Tibial artery (tissue), 4 donors: Measurements from ENCODE around the gene ANP32B.
A peak's percentile ranks its signal among the peaks of the same experiment; 100 is the strongest.

ENCODE experiments used
- DNase-seq, 2 donors: peaks; one replicate each; pipeline ENCODE4 v3.0.0-alpha.2; 2019
- H3K27ac ChIP-seq, 2 donors: fragments of 200-600 bp; sonication (generic) in 1 of 2; 1 replicate in 1 of 2; 2 replicates in 1 of 2; pipeline ENCODE4 v1.5.1; 2018 to 2019; ENCODE audit warnings: mild to moderate bottlenecking in 1 of 2
- H3K27me3 ChIP-seq, 2 donors: fragments of 200-600 bp; sonication (generic) in 1 of 2; one replicate each; pipeline versions ENCODE4 v1.5.1 to v1.6.0; 2016 to 2019
- H3K36me3 ChIP-seq, 3 donors: fragments of 200-600 bp; sonication (generic) in 2 of 3; one replicate each; pipeline ENCODE4 v1.5.1; 2016 to 2019; ENCODE audit warnings: mild to moderate bottlenecking in 2 of 3
- H3K4me1 ChIP-seq, 4 donors: fragments of 200-600 bp; sonication (generic) in 2 of 4; 1 replicate in 3 of 4; 2 replicates in 1 of 4; pipeline ENCODE4 v1.5.1; 2016 to 2019
- H3K4me3 ChIP-seq, 2 donors: fragments of 200-600 bp; sonication (generic) in 1 of 2; 1 replicate in 1 of 2; 2 replicates in 1 of 2; pipeline ENCODE4 v1.5.1; 2018 to 2019; ENCODE audit warnings: mild to moderate bottlenecking in 2 of 2
- H3K9me3 ChIP-seq, 3 donors: fragments of 200-600 bp; sonication (generic) in 1 of 3; one replicate each; pipeline ENCODE4 v1.5.1; 2016 to 2019
- intact Hi-C: fragments of 100-400 bp; cut with DNase I; formaldehyde crosslinking; loops from one replicate; pipeline ENCODE4 v1.15.0; 2023; ENCODE audit warnings: low total_unique reads
- TF ChIP-seq, protein P1 (sequence below), 2 experiments: fragments of 200-600 bp in 1 of 2; fragments of 450-650 bp in 1 of 2; IDR thresholded peaks; one replicate each; pipeline ENCODE4 v1.5.1; 2017 to 2019; ENCODE audit warnings: antibody characterized with exemption in 2 of 2, mild to moderate bottlenecking in 1 of 2, moderate library complexity in 1 of 2

The ANP32B gene

DNA sequence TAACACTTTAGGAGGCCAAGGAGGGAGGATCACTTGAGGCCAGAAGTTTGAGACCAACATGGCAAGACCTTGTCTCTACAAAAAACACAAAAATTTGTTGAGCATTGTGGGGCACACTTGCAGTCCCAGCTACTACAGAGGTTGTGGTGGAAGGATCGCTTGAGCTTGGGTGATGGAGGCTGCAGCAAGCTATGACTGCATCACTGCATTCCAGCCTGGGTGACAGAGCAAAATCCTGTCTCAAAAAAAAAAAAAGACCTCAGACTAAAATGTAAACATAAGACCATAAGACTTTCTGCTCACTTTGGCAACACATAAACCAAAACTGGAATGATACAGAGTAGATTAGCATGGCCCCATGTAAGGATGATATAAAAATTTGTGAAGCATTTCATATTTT lies 48.8 kb downstream of the ANP32B start:
- H3K9me3 ChIP-seq: no peaks in the 10 kb centered on the region
- no peak overlapping the region for H3K27ac ChIP-seq
- intact Hi-C loops: loop anchor here (5.0 kb wide), 1 partner anchor 110 kb away; the partner anchor contains the start of gene TRMO
- H3K4me3 ChIP-seq: no peak overlapping the region
- DNase-seq: no peak
- peaks cover 0 to 15% (median 6%) of the 10 kb centered on the region in 4 donors for H3K4me1 ChIP-seq
- peaks cover 0 to 8% of the 10 kb centered on the region in 2 donors for H3K27me3 ChIP-seq
- TF ChIP-seq, protein P1, sequence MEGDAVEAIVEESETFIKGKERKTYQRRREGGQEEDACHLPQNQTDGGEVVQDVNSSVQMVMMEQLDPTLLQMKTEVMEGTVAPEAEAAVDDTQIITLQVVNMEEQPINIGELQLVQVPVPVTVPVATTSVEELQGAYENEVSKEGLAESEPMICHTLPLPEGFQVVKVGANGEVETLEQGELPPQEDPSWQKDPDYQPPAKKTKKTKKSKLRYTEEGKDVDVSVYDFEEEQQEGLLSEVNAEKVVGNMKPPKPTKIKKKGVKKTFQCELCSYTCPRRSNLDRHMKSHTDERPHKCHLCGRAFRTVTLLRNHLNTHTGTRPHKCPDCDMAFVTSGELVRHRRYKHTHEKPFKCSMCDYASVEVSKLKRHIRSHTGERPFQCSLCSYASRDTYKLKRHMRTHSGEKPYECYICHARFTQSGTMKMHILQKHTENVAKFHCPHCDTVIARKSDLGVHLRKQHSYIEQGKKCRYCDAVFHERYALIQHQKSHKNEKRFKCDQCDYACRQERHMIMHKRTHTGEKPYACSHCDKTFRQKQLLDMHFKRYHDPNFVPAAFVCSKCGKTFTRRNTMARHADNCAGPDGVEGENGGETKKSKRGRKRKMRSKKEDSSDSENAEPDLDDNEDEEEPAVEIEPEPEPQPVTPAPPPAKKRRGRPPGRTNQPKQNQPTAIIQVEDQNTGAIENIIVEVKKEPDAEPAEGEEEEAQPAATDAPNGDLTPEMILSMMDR (IDR thresholded peaks at IDR 0.05): no peak
- no peaks in the 10 kb centered on the region for H3K36me3 ChIP-seq

DNA sequence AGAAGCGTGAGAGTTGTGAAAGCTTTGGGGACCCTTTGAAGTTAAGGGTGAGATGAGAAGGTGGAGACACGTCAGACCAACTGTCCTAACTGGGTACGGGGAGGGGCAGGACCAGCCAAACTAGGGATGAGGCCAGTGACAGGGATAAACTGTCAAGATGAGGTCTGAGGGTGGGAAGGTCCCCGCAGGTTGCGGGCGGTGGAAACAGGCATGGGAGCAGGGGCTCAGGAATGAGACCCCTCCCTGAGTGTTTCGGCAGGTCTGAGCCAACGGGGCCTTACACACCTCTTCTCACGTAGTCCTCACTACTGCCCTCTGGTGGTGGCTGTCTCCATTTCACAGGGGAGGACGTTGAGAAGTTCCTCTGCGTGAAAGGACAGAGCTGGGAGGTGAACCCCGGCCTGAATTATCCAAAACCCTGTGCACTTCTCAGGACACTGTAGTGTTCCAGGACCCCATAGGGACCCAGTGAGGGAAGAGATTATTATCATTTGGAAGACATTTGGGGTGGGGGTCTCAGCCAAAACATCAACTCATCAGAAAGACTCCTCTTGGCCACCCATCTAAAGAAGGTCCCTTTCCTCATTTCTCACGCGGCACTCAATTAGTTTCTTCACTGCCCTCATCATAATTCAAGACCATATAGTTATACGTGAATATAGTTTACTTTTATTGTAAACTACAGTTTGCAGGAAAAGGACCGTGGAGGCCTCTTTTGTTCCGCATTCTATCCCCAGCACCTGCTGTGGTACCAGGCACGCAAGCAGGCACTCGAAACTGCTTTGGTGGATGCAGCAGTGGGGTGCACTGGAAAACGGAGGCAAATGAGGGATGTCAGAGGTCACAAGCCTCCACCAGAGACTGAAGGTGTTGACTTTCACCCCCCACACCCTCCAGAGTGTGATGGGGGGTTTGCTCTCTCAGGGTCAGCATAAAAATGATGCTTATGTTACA lies 51.7 kb downstream of the ANP32B start:
- peaks cover 0 to 28% (median 6%) of the 10 kb centered on the region in 4 donors for H3K4me1 ChIP-seq
- peaks cover 0 to 8% of the 10 kb centered on the region in 2 donors for H3K27me3 ChIP-seq
- H3K27ac ChIP-seq: peak overlapping the region; percentile 15 to 40
- H3K4me3 ChIP-seq: no peak overlapping the region
- TF ChIP-seq, protein P1 (IDR thresholded peaks at IDR 0.05): peak; percentile 75 to 78
- no peaks in the 10 kb centered on the region for H3K36me3 ChIP-seq
- no peaks in the 10 kb centered on the region for H3K9me3 ChIP-seq
- intact Hi-C loops: loop anchor here (5.0 kb wide), 1 partner anchor 113 kb away; the partner anchor contains the start of gene TRMO
- DNase-seq: peak; percentile 88 to 91

GRCh38 chr9:98037357-98037756 lies 54.2 kb downstream of the ANP32B start:
- H3K27ac ChIP-seq: peak overlapping the region in 1 of 2 donors; percentile 26
- no peaks in the 10 kb centered on the region for H3K9me3 ChIP-seq
- no peak for DNase-seq
- intact Hi-C loops: no loop called here
- peaks cover 0 to 28% (median 6%) of the 10 kb centered on the region in 4 donors for H3K4me1 ChIP-seq
- TF ChIP-seq, protein P1 (IDR thresholded peaks at IDR 0.05): no peak
- peaks cover 0 to 8% of the 10 kb centered on the region in 2 donors for H3K27me3 ChIP-seq
- H3K36me3 ChIP-seq: no peaks in the 10 kb centered on the region
- no peak overlapping the region for H3K4me3 ChIP-seq

- Histone ChIP-seq H3K27ac (no peak overlapping the region), H3K4me3 (no peak overlapping the region), H3K27me3 (peaks cover 0 to 6% of the 10 kb centered on the region in 2 donors), H3K9me3 (no peaks in the 10 kb centered on the region), H3K36me3 (no peaks in the 10 kb centered on the region), H3K4me1 (peaks cover 0 to 28% (median 6%) of the 10 kb centered on the region in 4 donors)
- no peak for DNase-seq
- TF ChIP-seq, protein P1 (IDR thresholded peaks at IDR 0.05): no peak
- intact Hi-C loops: no loop called here
These were observed 55.8 kb downstream of the ANP32B start for GRCh38 chr9:98038958-98039357.

DNA sequence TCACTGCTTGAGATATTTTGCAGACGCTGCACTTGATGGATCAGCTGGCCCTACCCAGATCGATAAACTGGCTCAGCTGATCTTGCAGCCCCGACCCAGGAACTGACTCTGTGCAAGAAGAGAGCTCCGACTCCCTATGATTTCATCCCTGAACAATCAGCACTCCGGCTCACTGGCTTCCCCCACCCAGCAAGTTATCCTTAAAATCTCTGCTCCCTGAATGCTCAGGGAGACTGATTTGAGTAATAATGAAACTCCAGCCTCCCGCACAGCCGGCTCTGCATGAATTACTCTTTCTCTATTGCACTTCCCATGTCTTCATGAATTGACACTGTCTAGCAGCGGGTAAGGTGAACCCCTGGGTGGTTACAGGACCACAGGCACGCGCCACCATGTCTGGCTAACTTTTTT lies 56.5 kb downstream of the ANP32B start:
- no peaks in the 10 kb centered on the region for H3K36me3 ChIP-seq
- H3K9me3 ChIP-seq: no peaks in the 10 kb centered on the region
- intact Hi-C loops: no loop called here
- no peak for DNase-seq
- no peak overlapping the region for H3K4me3 ChIP-seq
- H3K4me1 ChIP-seq: peaks cover 0 to 26% (median 5%) of the 10 kb centered on the region in 4 donors
- TF ChIP-seq, protein P1 (IDR thresholded peaks at IDR 0.05): no peak
- no peak overlapping the region for H3K27ac ChIP-seq
- H3K27me3 ChIP-seq: no peaks in the 10 kb centered on the region
